HG02938 (cell line): Measurements from ENCODE around the gene NT5DC3.

Experiments used
- ATAC-seq: cut with Tn5 transposase; IDR thresholded peaks from one replicate; pipeline ENCODE4 v1.9.1; 2021; ENCODE audit warnings: mild to moderate bottlenecking, moderate library complexity; ENCODE audit not compliant: unreplicated experiment

NT5DC3 gene

GRCh38 chr12:103756443-103756842 lies 84.6 kb downstream of the NT5DC3 start:
- ATAC-seq, result no peak

GRCh38 chr12:103755425-103755824 lies 85.6 kb downstream of the NT5DC3 start:
- no peak for ATAC-seq

- no peak for ATAC-seq
Observed at GRCh38 chr12:103751600-103751999, 89.4 kb downstream of the NT5DC3 start.

- no peak for ATAC-seq
Observed at GRCh38 chr12:103751171-103751570, 89.9 kb downstream of the NT5DC3 start.

GRCh38 chr12:103748875-103749274 lies 92.2 kb downstream of the NT5DC3 start:
- ATAC-seq, result no peak

- no peak for ATAC-seq
Observed at GRCh38 chr12:103748002-103748401, 93.0 kb downstream of the NT5DC3 start.

GRCh38 chr12:103745962-103746361 lies 95.1 kb downstream of the NT5DC3 start:
- ATAC-seq, result no peak

- ATAC-seq, result no peak
Observed at GRCh38 chr12:103743788-103744187, 97.2 kb downstream of the NT5DC3 start.

GRCh38 chr12:103742349-103742932 lies 98.6 kb downstream of the NT5DC3 start:
- ATAC-seq, result no peak

GRCh38 chr12:103737881-103738280 lies 103.2 kb downstream of the NT5DC3 start:
- ATAC-seq, result no peak

- no peak for ATAC-seq
Observed at GRCh38 chr12:103736572-103736971, 104.5 kb downstream of the NT5DC3 start.

- no peak for ATAC-seq
Observed at GRCh38 chr12:103735291-103735690, 105.7 kb downstream of the NT5DC3 start.

- no peak for ATAC-seq
Observed at GRCh38 chr12:103734863-103735262, 106.2 kb downstream of the NT5DC3 start.

- no peak for ATAC-seq
Observed at GRCh38 chr12:103731539-103731938, 109.5 kb downstream of the NT5DC3 start.

GRCh38 chr12:103729499-103729898 lies 111.5 kb downstream of the NT5DC3 start:
- no peak for ATAC-seq

- ATAC-seq, result no peak
Observed at GRCh38 chr12:103728323-103728722, 112.7 kb downstream of the NT5DC3 start.

- ATAC-seq, result no peak
Observed at GRCh38 chr12:103727638-103728037, 113.4 kb downstream of the NT5DC3 start.

- no peak for ATAC-seq
Observed at GRCh38 chr12:103725398-103725797, 115.6 kb downstream of the NT5DC3 start.
